Panc1 (cell line): ENCODE data around the gene COPB2. TPM values are rescaled to one million over a fixed set of nuclear protein-coding genes. Genes with fewer than 3 reads are reported as not detected.
A peak's percentile ranks its signal among the peaks of the same experiment; 100 is the strongest.

ENCODE experiments used
- ATAC-seq: fragments of 200-7000 bp; cut with Tn5 transposase; 2 replicates; pipeline ENCODE4 v1.9.1; 2020; ENCODE audit warnings: mild to moderate bottlenecking, moderate library complexity
- BruUV-seq: library from RNA; stranded (reverse); fragments of 400-500 nt; replicated peaks from 2 replicates; lab custom pipeline; 2021; lab: Mats Ljungman, UMichigan
- CTCF ChIA-PET: fragments of 300-600 bp; sonication (Branson Sonifier 250); formaldehyde crosslinking; loops from one replicate; lab custom pipeline; 2022; ENCODE audit warnings: antibody characterized with exemption; lab: Charles Lee
- POLR2A ChIA-PET: fragments of 300-600 bp; sonication (Branson Sonifier 250); formaldehyde crosslinking; loops from one replicate; lab custom pipeline; 2022; ENCODE audit warnings: antibody characterized with exemption; lab: Charles Lee
- DNase-seq: peaks from one replicate; pipeline ENCODE4 v3.0.0-alpha.2; 2010; ENCODE audit warnings: low read depth, low spot score
- H3K27ac ChIP-seq: 2 replicates; pipeline ENCODE4 v1.5.1; 2011; ENCODE audit warnings: mild to moderate bottlenecking, low read length, inconsistent platforms
- H3K27me3 ChIP-seq: fragments of 200-500 bp; sonication (Bioruptor generic); 2 replicates; pipeline ENCODE4 v1.6.0; 2014; ENCODE audit warnings: low read length, inconsistent platforms; ENCODE audit not compliant: control insufficient read depth, insufficient read depth
- H3K36me3 ChIP-seq: fragments of 200-500 bp; sonication (Bioruptor generic); 2 replicates; pipeline ENCODE4 v1.5.1; 2014; ENCODE audit warnings: inconsistent platforms, mild to moderate bottlenecking, low read length, moderate library complexity; ENCODE audit not compliant: control insufficient read depth, insufficient read depth
- H3K4me1 ChIP-seq: 2 replicates; pipeline ENCODE4 v1.5.1; 2011; ENCODE audit warnings: inconsistent platforms, mild to moderate bottlenecking, low read length, moderate library complexity; ENCODE audit not compliant: control insufficient read depth, insufficient read depth
- H3K4me3 ChIP-seq, 2 experiments: 2 replicates each; pipeline ENCODE4 v1.5.1; 2011 to 2012; ENCODE audit warnings: low read depth in 2 of 2, low read length in 2 of 2, mild to moderate bottlenecking in 2 of 2, inconsistent platforms in 1 of 2, moderate library complexity in 1 of 2
- H3K9me3 ChIP-seq: fragments of 200-500 bp; sonication (Bioruptor generic); 2 replicates; pipeline ENCODE4 v1.5.1; 2014; ENCODE audit warnings: low read depth, mild to moderate bottlenecking, inconsistent platforms, low read length, moderate library complexity; ENCODE audit not compliant: control insufficient read depth, insufficient read depth
- CTCF ChIP-seq: fragments of 450-650 bp; IDR thresholded peaks from 2 replicates; pipeline ENCODE4 v1.5.1; 2017; ENCODE audit warnings: mild to moderate bottlenecking
- POLR2AphosphoS5 ChIP-seq: IDR thresholded peaks from 2 replicates; pipeline ENCODE4 v1.6.1; 2012; ENCODE audit warnings: mild to moderate bottlenecking, low read depth, low read length, moderate library complexity
- REST ChIP-seq, 2 experiments: IDR thresholded peaks; 2 replicates each; pipeline ENCODE4 v1.6.1; 2011 to 2012; ENCODE audit warnings: low read depth in 2 of 2, control low read depth in 1 of 2, low read length in 1 of 2, mild to moderate bottlenecking in 1 of 2, moderate library complexity in 1 of 2; ENCODE audit not compliant: insufficient read depth in 1 of 2
- SIN3A ChIP-seq: IDR thresholded peaks from 2 replicates; pipeline ENCODE4 v1.6.1; 2012; ENCODE audit warnings: low read depth, mild to moderate bottlenecking, low read length, moderate library complexity, borderline replicate concordance; ENCODE audit not compliant: insufficient read depth
- TCF7L2 ChIP-seq: IDR thresholded peaks from 2 replicates; pipeline ENCODE4 v1.6.1; 2011; ENCODE audit warnings: mild to moderate bottlenecking, low read depth, low read length, inconsistent platforms
- in situ Hi-C: cut with HindIII; loops from 2 replicates; pipeline ENCODE4 v1.10.0; 2016; ENCODE audit warnings: low sequenced_read_pairs, low pct_unique_long_range_greater_than_20kb
- intact Hi-C: fragments of 100-400 bp; cut with micrococcal nuclease; formaldehyde crosslinking; loops from one replicate; pipeline ENCODE4 v1.10.0; 2022; ENCODE audit not compliant: unreplicated experiment
- total RNA-seq: library from RNA; stranded (reverse); gene quantifications from one replicate; pipeline ENCODE4 v1.2.1, GENCODE V29; 2021; ENCODE audit not compliant: unreplicated experiment

The COPB2 gene
- total RNA-seq, 1 experiment from 2014 or later: 150 TPM

GRCh38 chr3:139353920-139354556 lies 35.4 kb downstream of the COPB2 start:
- in situ Hi-C loops: no loop called here
- Histone ChIP-seq H3K4me3 (no peak overlapping the region), H3K36me3 (peaks cover 73% of the 10 kb centered on the region), H3K4me1 (no peaks in the 10 kb centered on the region), H3K27ac (no peak overlapping the region), H3K27me3 (no peaks in the 10 kb centered on the region), H3K9me3 (no peaks in the 10 kb centered on the region)
- DNase-seq: peak; percentile 50
- TF ChIP-seq CTCF: peak; percentile 91
- TF ChIP-seq SIN3A: no peak
- TF ChIP-seq TCF7L2: no peak
- no peak for TF ChIP-seq REST (IDR thresholded peaks at IDR 0.05; ENCODE audit: insufficient read depth in 1 of 2, low read depth in 2 of 2, low read length in 1 of 2)
- TF ChIP-seq POLR2AphosphoS5: 0 out of 2 replicates have a peak, but pooled peaks have one; percentile 17
- CTCF ChIA-PET: interaction anchor here (0.8 to 2.0 kb wide), 6 partner anchors 9 to 423 kb away, joined by 3 to 11 read pairs (median 4); no protein-coding TSS in a partner anchor
- ATAC-seq: peak; percentile 94
- no TSS peak for BruUV-seq
- POLR2A ChIA-PET: interaction anchor here (0.7 to 1.0 kb wide), 2 partner anchors 9 to 36 kb away, joined by 3 read pairs; partner anchors contain the start of gene COPB2
- intact Hi-C loops: no loop called here

- ATAC-seq: no peak
- BruUV-seq: no TSS peak
- Histone ChIP-seq H3K27ac (no peak overlapping the region), H3K27me3 (no peaks in the 10 kb centered on the region), H3K36me3 (peaks cover 23% of the 10 kb centered on the region), H3K9me3 (no peaks in the 10 kb centered on the region), H3K4me3 (no peak overlapping the region), H3K4me1 (peaks cover 7% of the 10 kb centered on the region; the same call in 1 of the 2 replicates)
- intact Hi-C loops (no loop called here), in situ Hi-C loops (no loop called here)
- CTCF ChIA-PET: interaction anchor here (0.6 kb wide), 1 partner anchor 411 kb away, joined by 9 read pairs; no protein-coding TSS in a partner anchor
- POLR2A ChIA-PET: no interaction called here
- no peak for TF ChIP-seq SIN3A
- no peak for TF ChIP-seq POLR2AphosphoS5
- TF ChIP-seq CTCF: no peak
- TF ChIP-seq REST (IDR thresholded peaks at IDR 0.05; ENCODE audit: insufficient read depth in 1 of 2, low read depth in 2 of 2, low read length in 1 of 2): no peak
- no peak for TF ChIP-seq TCF7L2
- DNase-seq: no peak
Measured at GRCh38 chr3:139346771-139347170, 42.7 kb downstream of the COPB2 start.
